Activated naive CD4-positive, alpha-beta T cell (primary cell): Measurements from ENCODE around the gene BPI.
"Not testable (repeated sequence)": the region's sequence is repeated elsewhere in the genome, so short reads cannot be mapped to it uniquely, and the experiment has no call there.

Experiments used
- DNase-seq, 4 experiments: peaks; one replicate each; lab custom pipeline; 2025; lab: John Stamatoyannopoulos, UW

BPI gene

DNA sequence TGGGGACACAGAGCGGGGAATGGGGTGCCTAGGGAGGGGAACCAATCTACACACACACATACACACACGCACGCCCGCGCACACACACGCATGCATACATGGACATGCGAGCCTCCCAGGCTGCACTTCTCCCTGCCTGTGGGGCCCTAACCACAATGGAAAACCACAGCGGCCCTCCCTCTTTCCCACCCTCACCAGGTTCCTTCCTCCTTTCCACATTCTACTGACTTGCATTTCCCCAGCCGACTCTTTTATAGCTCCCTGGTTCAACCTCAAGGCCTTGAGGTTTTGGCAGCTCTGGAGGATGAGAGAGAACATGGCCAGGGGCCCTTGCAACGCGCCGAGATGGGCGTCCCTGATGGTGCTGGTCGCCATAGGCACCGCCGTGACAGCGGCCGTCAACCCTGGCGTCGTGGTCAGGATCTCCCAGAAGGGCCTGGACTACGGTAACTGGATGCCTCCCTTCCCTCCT lies at the start of gene BPI:
Gene BPI (plus strand): TSS at position 249 of the 472 bp plus-strand sequence. CDS start 68 bp downstream, at position 317.
- DNase-seq: no peak

GRCh38 chr20:38254621-38255020 lies 49.3 kb upstream of the BPI start:
- not testable (repeated sequence) for DNase-seq

- no peak for DNase-seq
Measured at GRCh38 chr20:38255393-38255792, 48.6 kb upstream of the BPI start.

DNA sequence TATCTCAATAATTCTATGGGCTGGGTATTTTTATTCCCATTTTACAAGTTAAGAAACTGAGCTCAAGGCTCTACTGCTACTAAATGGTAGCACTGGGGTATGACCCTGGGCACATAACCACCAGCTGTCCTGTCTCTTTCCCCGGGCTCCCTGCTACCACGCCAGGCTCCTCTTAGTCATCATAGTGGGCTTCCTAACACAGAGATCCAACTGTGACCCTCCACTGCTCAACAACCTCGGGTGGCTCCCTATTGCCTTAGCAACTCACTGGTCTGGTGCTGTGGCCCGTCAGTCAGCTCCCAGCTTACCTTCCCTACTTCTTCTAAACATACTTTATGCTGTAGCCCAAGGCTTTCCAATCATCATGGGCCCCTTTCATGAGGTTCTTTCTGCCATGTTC lies 47.9 kb upstream of the BPI start:
- no peak for DNase-seq

GRCh38 chr20:38256966-38257365 lies 47.0 kb upstream of the BPI start:
- no peak for DNase-seq

DNA sequence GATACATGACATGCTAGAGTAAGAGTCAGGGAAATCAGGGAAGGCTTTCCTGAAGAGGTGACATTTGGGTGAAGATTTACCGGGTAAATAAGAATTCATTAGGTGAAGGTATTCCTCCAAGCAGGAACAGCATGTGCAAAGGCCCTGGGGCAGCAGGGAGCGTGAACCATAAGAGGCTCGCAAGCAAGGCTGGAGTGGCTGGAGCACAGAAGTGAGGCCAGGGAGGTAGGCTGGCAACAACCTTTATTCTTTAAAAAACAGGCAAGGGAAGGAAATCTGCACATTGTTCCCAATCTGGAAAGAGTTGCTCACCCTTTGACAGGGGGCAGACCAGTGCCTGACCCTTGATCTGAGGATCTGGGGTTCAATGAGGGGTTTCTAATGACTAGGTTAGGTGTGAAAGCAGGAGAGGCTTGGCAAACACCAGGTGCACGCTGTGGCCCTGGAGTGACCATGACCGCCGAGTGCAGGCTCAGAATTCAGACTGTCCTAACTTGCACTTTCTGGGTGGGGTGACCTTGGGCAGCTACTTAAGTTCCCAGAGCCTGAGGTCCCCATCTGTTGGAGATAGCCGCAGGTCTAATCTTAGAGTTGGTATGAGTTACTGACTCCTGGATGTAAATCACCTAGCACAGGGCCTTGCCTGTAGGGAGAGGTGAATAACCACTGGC lies 45.3 kb upstream of the BPI start:
- no peak for DNase-seq

DNA sequence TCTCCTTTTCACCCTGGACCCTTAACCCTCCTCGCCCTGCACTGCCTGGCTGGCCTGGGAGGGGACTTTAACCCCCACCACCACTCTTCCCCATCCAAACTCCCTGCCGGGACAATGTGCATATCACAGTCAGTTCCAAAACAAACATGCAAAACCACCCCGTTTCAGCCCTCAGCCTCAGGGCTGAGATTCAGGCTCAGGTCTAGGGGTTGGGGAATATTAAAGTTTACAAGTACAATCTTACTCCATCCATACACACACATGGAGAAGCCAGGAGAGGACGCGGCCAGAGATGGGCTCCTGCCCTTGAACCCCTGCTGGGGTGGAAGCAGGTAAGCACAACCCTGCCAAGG lies 44.0 kb upstream of the BPI start:
- DNase-seq: no peak

DNA sequence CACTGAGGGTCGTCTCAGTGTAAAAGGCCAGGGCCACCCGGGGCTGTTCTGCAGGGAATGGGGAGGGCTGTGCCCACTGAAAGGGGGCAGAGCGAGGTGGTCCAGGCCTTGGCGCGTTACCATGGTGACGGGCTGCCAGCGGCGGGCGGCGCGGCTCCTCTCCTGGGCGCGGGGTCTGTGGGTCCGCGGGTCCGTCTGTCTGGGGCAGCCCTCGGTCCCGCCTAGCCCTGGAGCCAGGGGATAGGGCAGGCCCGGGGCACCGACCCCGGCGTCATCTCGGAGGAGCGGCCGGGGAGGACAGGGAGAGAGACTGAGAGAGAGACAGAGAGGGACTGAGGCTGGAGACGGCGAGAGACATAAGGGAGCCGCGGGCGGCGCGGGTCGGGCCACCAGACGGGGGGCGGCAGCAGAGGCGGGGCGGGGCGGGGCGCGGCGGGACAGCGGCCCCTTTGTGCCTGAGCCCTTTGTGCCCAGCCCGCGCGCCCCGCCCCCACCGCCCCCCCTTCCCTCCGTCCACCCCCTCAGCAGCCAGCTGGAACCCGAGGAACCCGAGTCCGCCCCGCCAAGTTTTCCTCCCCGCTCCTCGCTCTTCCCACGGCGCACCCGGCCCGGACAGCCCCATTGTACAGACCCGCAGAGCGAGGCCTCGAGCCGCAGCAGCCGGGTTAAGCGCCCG lies 43.4 kb upstream of the BPI start, which contains the start of gene KIAA1755:
Gene KIAA1755 (minus strand): TSS at position 358 of the 676 bp plus-strand sequence. CDS start 235 bp downstream, at position 123.
- no peak for DNase-seq

DNA sequence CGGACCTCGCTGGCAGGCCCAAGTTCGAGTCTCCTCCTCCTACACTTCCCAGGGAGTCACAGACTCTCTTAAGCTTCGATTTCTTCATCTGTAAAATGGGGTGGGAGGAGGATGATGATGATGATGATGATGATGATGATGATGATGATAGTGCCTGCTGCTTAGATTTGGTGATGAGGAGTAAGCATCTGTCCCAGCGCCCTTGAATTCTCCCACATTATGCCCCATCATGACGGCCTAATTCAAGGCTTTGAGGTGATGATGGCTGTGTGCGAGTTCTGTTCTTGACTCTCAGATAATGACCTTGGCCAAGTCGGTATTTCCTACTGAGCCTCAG lies 42.9 kb upstream of the BPI start:
- no peak for DNase-seq

DNA sequence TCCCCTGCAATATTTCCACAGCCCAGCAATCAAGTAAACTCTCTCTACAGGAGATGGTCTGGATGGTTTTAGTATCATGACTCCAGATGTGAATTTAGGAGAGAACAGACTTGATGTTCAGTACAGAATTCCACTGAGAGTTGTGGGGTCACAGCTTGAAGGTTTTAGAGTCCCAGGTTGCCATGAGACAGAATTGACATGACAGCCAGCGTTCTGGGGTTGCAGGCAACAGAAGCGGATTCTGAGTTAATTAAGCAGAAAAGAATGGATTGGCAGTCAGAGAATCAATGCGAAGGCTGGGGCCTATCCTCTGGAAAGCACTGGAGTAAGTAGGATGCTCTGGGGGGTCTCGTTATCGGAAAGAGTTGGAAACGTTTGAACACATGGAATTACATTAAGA lies 41.0 kb upstream of the BPI start:
- no peak for DNase-seq

GRCh38 chr20:38266426-38266825 lies 37.5 kb upstream of the BPI start:
- no peak for DNase-seq

DNA sequence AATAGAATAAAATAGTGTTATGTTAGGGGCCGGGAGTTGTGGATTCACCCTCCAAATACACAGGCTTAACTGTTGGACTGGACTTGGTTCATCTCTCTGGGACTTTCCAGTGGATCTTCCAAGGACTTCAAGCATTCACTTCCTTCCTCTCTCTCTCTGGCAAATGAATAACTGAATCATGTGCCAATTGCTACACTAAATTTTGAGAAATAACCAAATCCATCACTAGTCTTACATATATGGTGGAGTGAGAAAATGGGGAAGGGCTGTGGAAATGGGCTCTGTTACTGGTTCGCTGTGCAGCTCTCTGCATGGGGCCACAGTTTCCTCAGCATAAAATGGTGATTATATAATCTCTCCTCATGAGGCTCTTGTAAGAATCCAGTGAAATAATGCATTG lies 36.7 kb upstream of the BPI start:
- DNase-seq: no peak

DNA sequence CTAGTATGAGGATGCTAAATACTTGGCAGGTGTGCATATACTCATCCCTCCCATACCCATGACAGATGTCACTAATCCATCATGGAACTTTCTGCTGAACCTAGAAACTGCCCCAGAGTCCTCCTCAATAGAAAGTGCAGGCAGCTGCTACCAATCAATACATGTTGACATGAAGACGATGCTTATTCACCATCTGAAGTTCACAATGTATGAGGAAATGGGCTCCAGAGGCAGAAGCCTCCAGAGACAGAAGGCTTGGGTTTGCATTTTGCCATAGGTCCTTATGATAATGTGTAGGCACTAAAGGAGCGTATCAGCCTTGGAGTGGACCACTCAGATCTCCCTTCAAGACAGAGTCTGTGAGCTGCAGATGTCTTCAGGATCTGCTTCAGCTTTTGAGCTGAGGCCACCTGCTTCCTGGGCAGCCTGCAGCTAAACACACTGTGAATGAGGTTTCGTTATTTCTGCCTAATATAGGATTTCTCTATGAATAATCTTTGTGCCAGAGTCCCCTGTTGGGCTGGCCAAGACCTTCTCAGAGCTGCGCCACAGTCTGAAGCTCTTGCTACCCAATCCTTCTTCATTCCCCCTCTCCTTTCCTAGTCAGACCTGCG lies 35.9 kb upstream of the BPI start:
- DNase-seq: no peak

- no peak for DNase-seq
Measured at GRCh38 chr20:38269040-38269439, 34.9 kb upstream of the BPI start.

GRCh38 chr20:38269715-38270114 lies 34.2 kb upstream of the BPI start:
- DNase-seq: no peak

DNA sequence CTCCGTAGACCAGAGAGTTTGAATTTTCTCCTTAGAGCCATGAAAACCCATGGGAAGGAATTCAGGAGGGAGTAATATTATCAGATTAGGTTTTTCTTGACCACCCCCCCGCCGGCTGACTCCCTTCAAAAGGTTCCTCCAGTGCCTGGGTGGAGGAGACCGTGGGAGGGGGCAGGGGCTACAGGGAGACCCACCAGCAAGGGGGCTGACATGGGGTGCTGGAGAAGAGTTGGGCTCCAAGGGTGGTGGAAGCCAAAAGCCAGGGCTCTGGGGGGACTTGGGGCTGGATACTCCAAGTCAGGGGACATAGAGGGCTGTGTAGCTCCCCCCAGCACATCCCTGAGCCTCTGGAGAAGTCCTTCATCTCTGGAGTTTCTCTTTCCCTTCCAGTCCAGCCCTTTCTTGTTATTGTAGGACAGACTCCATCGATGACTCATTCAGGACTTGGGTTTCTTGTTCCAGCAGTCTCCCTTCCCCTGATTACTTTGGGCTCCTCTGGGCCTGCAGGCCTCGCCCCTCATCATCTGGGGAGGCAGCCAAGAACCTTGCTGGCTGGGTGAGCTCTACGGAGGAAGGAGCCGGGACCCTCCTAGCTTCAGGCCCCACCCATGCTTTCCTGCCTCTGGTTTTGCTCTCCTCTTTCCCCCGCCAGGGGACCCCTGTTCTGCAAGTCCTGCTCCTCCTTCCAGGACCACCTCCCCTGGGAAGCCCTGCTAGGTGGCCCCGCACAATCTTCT lies 32.9 kb upstream of the BPI start:
- no peak for DNase-seq

GRCh38 chr20:38271608-38272120 lies 32.3 kb upstream of the BPI start:
- no peak for DNase-seq

DNA sequence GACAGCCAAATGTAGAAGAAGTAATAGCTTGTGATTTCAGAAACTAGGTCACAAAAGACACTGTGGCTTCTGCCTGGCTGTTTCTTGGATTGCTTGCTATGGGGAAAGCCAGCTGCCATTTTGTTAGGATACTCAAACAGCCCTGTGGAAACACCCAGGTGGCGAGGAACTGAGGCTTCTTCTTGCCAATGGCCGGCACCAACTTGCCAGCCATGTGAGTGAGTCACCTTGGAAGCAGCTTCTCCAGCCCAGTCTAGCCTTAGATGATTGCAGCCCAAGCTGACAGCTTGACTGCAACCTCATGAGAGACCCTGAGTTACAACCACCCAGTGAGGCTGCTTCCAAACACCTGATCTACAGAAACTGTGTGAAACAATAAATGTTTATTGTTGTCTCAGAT lies 31.6 kb upstream of the BPI start:
- no peak for DNase-seq

- DNase-seq: no peak
Measured at GRCh38 chr20:38272961-38273360, 31.0 kb upstream of the BPI start.

GRCh38 chr20:38275815-38276550 lies 28.0 kb upstream of the BPI start:
- DNase-seq: no peak

GRCh38 chr20:38277285-38277684 lies 26.7 kb upstream of the BPI start:
- no peak for DNase-seq

DNA sequence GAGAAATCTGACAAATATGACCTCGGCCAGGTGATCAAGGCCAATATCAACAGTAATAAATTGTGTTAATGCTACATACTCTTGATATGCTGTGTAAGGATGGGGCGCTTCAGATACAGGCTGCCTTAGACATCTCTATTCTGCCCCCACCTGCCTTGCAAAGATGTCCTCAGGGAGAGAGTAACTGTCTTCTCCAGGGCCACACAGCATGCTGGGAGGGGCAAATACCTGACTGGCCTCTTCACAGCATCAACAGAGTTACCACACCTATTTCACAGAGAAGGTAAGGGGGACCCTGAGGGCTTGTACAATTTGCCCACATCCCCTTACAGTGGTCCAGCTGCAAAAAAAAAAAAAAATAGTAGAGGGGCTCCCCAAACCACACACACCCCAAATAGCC lies 26.3 kb upstream of the BPI start:
- DNase-seq: no peak
